Measurements from ENCODE around the gene SV2C.

The SV2C gene

GRCh38 chr5:76269259-76269931 is 186.2 kb downstream of the SV2C start:
- peaks cover 11 to 15% of the 10 kb centered on the region in 2 donors for H3K4me1 ChIP-seq (ENCODE audit: control insufficient read depth in 1 of 2, insufficient read depth in 2 of 2, low read length in 2 of 2)
- no peaks in the 10 kb centered on the region for H3K9me3 ChIP-seq (ENCODE audit: control insufficient read depth in 1 of 2, low read length in 2 of 2)
- no peaks in the 10 kb centered on the region for H3K27me3 ChIP-seq (ENCODE audit: control insufficient read depth in 1 of 2, insufficient read depth in 2 of 2, low read length in 2 of 2)
- H3K4me3 ChIP-seq (ENCODE audit: low read depth in 1 of 2, low read length in 2 of 2) = no peak overlapping the region
- no peaks in the 10 kb centered on the region for H3K36me3 ChIP-seq (ENCODE audit: control insufficient read depth in 1 of 2, insufficient read depth in 2 of 2, low read length in 2 of 2)
- no peak overlapping the region for H3K27ac ChIP-seq (ENCODE audit: low read depth, low read length)
- H3K9ac ChIP-seq (ENCODE audit: low read depth in 1 of 2, low read length in 2 of 2) = no peak overlapping the region

- Histone ChIP-seq H3K4me1 (ENCODE audit: control insufficient read depth in 1 of 2, insufficient read depth in 2 of 2, low read length in 2 of 2) (peaks cover 11 to 15% of the 10 kb centered on the region in 2 donors), H3K27ac (ENCODE audit: low read depth, low read length) (no peak overlapping the region), H3K27me3 (ENCODE audit: control insufficient read depth in 1 of 2, insufficient read depth in 2 of 2, low read length in 2 of 2) (no peaks in the 10 kb centered on the region), H3K36me3 (ENCODE audit: control insufficient read depth in 1 of 2, insufficient read depth in 2 of 2, low read length in 2 of 2) (no peaks in the 10 kb centered on the region), H3K9ac (ENCODE audit: low read depth in 1 of 2, low read length in 2 of 2) (no peak overlapping the region), H3K4me3 (ENCODE audit: low read depth in 1 of 2, low read length in 2 of 2) (no peak overlapping the region), H3K9me3 (ENCODE audit: control insufficient read depth in 1 of 2, low read length in 2 of 2) (no peaks in the 10 kb centered on the region)
These were observed 186.9 kb downstream of the SV2C start for GRCh38 chr5:76269932-76270610.

GRCh38 chr5:76271836-76272235 is 188.7 kb downstream of the SV2C start:
- Histone ChIP-seq H3K4me3 (ENCODE audit: low read depth in 1 of 2, low read length in 2 of 2) (no peak overlapping the region), H3K9ac (ENCODE audit: low read depth in 1 of 2, low read length in 2 of 2) (no peak overlapping the region), H3K36me3 (ENCODE audit: control insufficient read depth in 1 of 2, insufficient read depth in 2 of 2, low read length in 2 of 2) (no peaks in the 10 kb centered on the region), H3K9me3 (ENCODE audit: control insufficient read depth in 1 of 2, low read length in 2 of 2) (no peaks in the 10 kb centered on the region), H3K4me1 (ENCODE audit: control insufficient read depth in 1 of 2, insufficient read depth in 2 of 2, low read length in 2 of 2) (peaks cover 11 to 15% of the 10 kb centered on the region in 2 donors), H3K27ac (ENCODE audit: low read depth, low read length) (no peak overlapping the region), H3K27me3 (ENCODE audit: control insufficient read depth in 1 of 2, insufficient read depth in 2 of 2, low read length in 2 of 2) (no peaks in the 10 kb centered on the region)

- H3K9me3 ChIP-seq (ENCODE audit: control insufficient read depth in 1 of 2, low read length in 2 of 2) = no peaks in the 10 kb centered on the region
- H3K27ac ChIP-seq (ENCODE audit: low read depth, low read length) = no peak overlapping the region
- H3K9ac ChIP-seq (ENCODE audit: low read depth in 1 of 2, low read length in 2 of 2) = no peak overlapping the region
- H3K4me1 ChIP-seq (ENCODE audit: control insufficient read depth in 1 of 2, insufficient read depth in 2 of 2, low read length in 2 of 2) = peaks cover 11 to 15% of the 10 kb centered on the region in 2 donors
- no peaks in the 10 kb centered on the region for H3K36me3 ChIP-seq (ENCODE audit: control insufficient read depth in 1 of 2, insufficient read depth in 2 of 2, low read length in 2 of 2)
- H3K27me3 ChIP-seq (ENCODE audit: control insufficient read depth in 1 of 2, insufficient read depth in 2 of 2, low read length in 2 of 2) = no peaks in the 10 kb centered on the region
- H3K4me3 ChIP-seq (ENCODE audit: low read depth in 1 of 2, low read length in 2 of 2) = peak overlapping the region in 1 of 2 donors; percentile 13
These were observed 190.2 kb downstream of the SV2C start for GRCh38 chr5:76273206-76273885.

- peaks cover 11 to 15% of the 10 kb centered on the region in 2 donors for H3K4me1 ChIP-seq (ENCODE audit: control insufficient read depth in 1 of 2, insufficient read depth in 2 of 2, low read length in 2 of 2)
- no peaks in the 10 kb centered on the region for H3K9me3 ChIP-seq (ENCODE audit: control insufficient read depth in 1 of 2, low read length in 2 of 2)
- no peaks in the 10 kb centered on the region for H3K27me3 ChIP-seq (ENCODE audit: control insufficient read depth in 1 of 2, insufficient read depth in 2 of 2, low read length in 2 of 2)
- H3K36me3 ChIP-seq (ENCODE audit: control insufficient read depth in 1 of 2, insufficient read depth in 2 of 2, low read length in 2 of 2) = no peaks in the 10 kb centered on the region
- H3K27ac ChIP-seq (ENCODE audit: low read depth, low read length) = no peak overlapping the region
- H3K4me3 ChIP-seq (ENCODE audit: low read depth in 1 of 2, low read length in 2 of 2) = no peak overlapping the region
- no peak overlapping the region for H3K9ac ChIP-seq (ENCODE audit: low read depth in 1 of 2, low read length in 2 of 2)
These were observed 191.4 kb downstream of the SV2C start for GRCh38 chr5:76274571-76274970.

GRCh38 chr5:76277736-76278135 is 194.6 kb downstream of the SV2C start:
- no peaks in the 10 kb centered on the region for H3K27me3 ChIP-seq (ENCODE audit: control insufficient read depth in 1 of 2, insufficient read depth in 2 of 2, low read length in 2 of 2)
- no peaks in the 10 kb centered on the region for H3K9me3 ChIP-seq (ENCODE audit: control insufficient read depth in 1 of 2, low read length in 2 of 2)
- no peak overlapping the region for H3K4me3 ChIP-seq (ENCODE audit: low read depth in 1 of 2, low read length in 2 of 2)
- H3K9ac ChIP-seq (ENCODE audit: low read depth in 1 of 2, low read length in 2 of 2) = no peak overlapping the region
- no peak overlapping the region for H3K27ac ChIP-seq (ENCODE audit: low read depth, low read length)
- H3K36me3 ChIP-seq (ENCODE audit: control insufficient read depth in 1 of 2, insufficient read depth in 2 of 2, low read length in 2 of 2) = no peaks in the 10 kb centered on the region
- peaks cover 6 to 9% of the 10 kb centered on the region in 2 donors for H3K4me1 ChIP-seq (ENCODE audit: control insufficient read depth in 1 of 2, insufficient read depth in 2 of 2, low read length in 2 of 2)

GRCh38 chr5:76278261-76278789 is 195.1 kb downstream of the SV2C start:
- no peaks in the 10 kb centered on the region for H3K27me3 ChIP-seq (ENCODE audit: control insufficient read depth in 1 of 2, insufficient read depth in 2 of 2, low read length in 2 of 2)

GRCh38 chr5:76280494-76280893 is 197.3 kb downstream of the SV2C start:
- Histone ChIP-seq H3K36me3 (ENCODE audit: control insufficient read depth in 1 of 2, insufficient read depth in 2 of 2, low read length in 2 of 2) (no peaks in the 10 kb centered on the region), H3K9me3 (ENCODE audit: control insufficient read depth in 1 of 2, low read length in 2 of 2) (no peaks in the 10 kb centered on the region), H3K4me3 (ENCODE audit: low read depth in 1 of 2, low read length in 2 of 2) (no peak overlapping the region), H3K27me3 (ENCODE audit: control insufficient read depth in 1 of 2, insufficient read depth in 2 of 2, low read length in 2 of 2) (no peaks in the 10 kb centered on the region), H3K27ac (ENCODE audit: low read depth, low read length) (no peak overlapping the region), H3K9ac (ENCODE audit: low read depth in 1 of 2, low read length in 2 of 2) (no peak overlapping the region), H3K4me1 (ENCODE audit: control insufficient read depth in 1 of 2, insufficient read depth in 2 of 2, low read length in 2 of 2) (no peaks in the 10 kb centered on the region)

More at GRCh38 chr5:76278261-76278789, 195.1 kb downstream of the SV2C start:
- H3K4me1 ChIP-seq (ENCODE audit: control insufficient read depth in 1 of 2, insufficient read depth in 2 of 2, low read length in 2 of 2) = peaks cover 6 to 8% of the 10 kb centered on the region in 2 donors
- no peak overlapping the region for H3K27ac ChIP-seq (ENCODE audit: low read depth, low read length)
- no peaks in the 10 kb centered on the region for H3K9me3 ChIP-seq (ENCODE audit: control insufficient read depth in 1 of 2, low read length in 2 of 2)
- no peak overlapping the region for H3K9ac ChIP-seq (ENCODE audit: low read depth in 1 of 2, low read length in 2 of 2)
- no peak overlapping the region for H3K4me3 ChIP-seq (ENCODE audit: low read depth in 1 of 2, low read length in 2 of 2)
- H3K36me3 ChIP-seq (ENCODE audit: control insufficient read depth in 1 of 2, insufficient read depth in 2 of 2, low read length in 2 of 2) = no peaks in the 10 kb centered on the region

GRCh38 chr5:76283670-76284069 is 200.5 kb downstream of the SV2C start:
- Histone ChIP-seq H3K36me3 (ENCODE audit: control insufficient read depth in 1 of 2, insufficient read depth in 2 of 2, low read length in 2 of 2) (no peaks in the 10 kb centered on the region), H3K4me3 (ENCODE audit: low read depth in 1 of 2, low read length in 2 of 2) (no peak overlapping the region)

GRCh38 chr5:76289692-76290091 is 206.5 kb downstream of the SV2C start:
- no peaks in the 10 kb centered on the region for H3K36me3 ChIP-seq (ENCODE audit: control insufficient read depth in 1 of 2, insufficient read depth in 2 of 2, low read length in 2 of 2)
- H3K9me3 ChIP-seq (ENCODE audit: control insufficient read depth in 1 of 2, low read length in 2 of 2) = no peaks in the 10 kb centered on the region
- H3K9ac ChIP-seq (ENCODE audit: low read depth in 1 of 2, low read length in 2 of 2) = no peak overlapping the region
- no peaks in the 10 kb centered on the region for H3K27me3 ChIP-seq (ENCODE audit: control insufficient read depth in 1 of 2, insufficient read depth in 2 of 2, low read length in 2 of 2)
- H3K4me3 ChIP-seq (ENCODE audit: low read depth in 1 of 2, low read length in 2 of 2) = no peak overlapping the region
- H3K27ac ChIP-seq (ENCODE audit: low read depth, low read length) = no peak overlapping the region
- peaks cover 5 to 22% of the 10 kb centered on the region in 2 donors for H3K4me1 ChIP-seq (ENCODE audit: control insufficient read depth in 1 of 2, insufficient read depth in 2 of 2, low read length in 2 of 2)

More at GRCh38 chr5:76283670-76284069, 200.5 kb downstream of the SV2C start:
- Histone ChIP-seq H3K9me3 (ENCODE audit: control insufficient read depth in 1 of 2, low read length in 2 of 2) (no peaks in the 10 kb centered on the region), H3K4me1 (ENCODE audit: control insufficient read depth in 1 of 2, insufficient read depth in 2 of 2, low read length in 2 of 2) (no peaks in the 10 kb centered on the region), H3K9ac (ENCODE audit: low read depth in 1 of 2, low read length in 2 of 2) (no peak overlapping the region), H3K27ac (ENCODE audit: low read depth, low read length) (no peak overlapping the region), H3K27me3 (ENCODE audit: control insufficient read depth in 1 of 2, insufficient read depth in 2 of 2, low read length in 2 of 2) (no peaks in the 10 kb centered on the region)
